NB4 (cell line): ENCODE data around the gene SMIM9.

Experiments used
- DNase-seq: peaks from one replicate; pipeline ENCODE4 v3.0.0; 2010; ENCODE audit warnings: low read depth
- H3K4me3 ChIP-seq: one replicate; pipeline ENCODE4 v1.5.1; 2011; ENCODE audit warnings: mild to moderate bottlenecking, low read depth, low read length, moderate library complexity
- MYC ChIP-seq: IDR thresholded peaks from 2 replicates; pipeline ENCODE4 v1.6.1; 2011; ENCODE audit warnings: low read depth, low read length
- POLR2A ChIP-seq: IDR thresholded peaks from 2 replicates; pipeline ENCODE4 v1.6.1; 2011; ENCODE audit warnings: mild to moderate bottlenecking; ENCODE audit not compliant: insufficient read length; ENCODE audit errors: extremely low read depth
- TF ChIP-seq, protein P1 (sequence below): IDR thresholded peaks from 2 replicates; pipeline ENCODE4 v1.6.1; 2011; ENCODE audit warnings: low read depth, low read length
- TF ChIP-seq, protein P2 (sequence below): IDR thresholded peaks from one replicate; pipeline ENCODE4 v1.5.1; 2012; ENCODE audit warnings: low read depth, low read length

Gene SMIM9

DNA sequence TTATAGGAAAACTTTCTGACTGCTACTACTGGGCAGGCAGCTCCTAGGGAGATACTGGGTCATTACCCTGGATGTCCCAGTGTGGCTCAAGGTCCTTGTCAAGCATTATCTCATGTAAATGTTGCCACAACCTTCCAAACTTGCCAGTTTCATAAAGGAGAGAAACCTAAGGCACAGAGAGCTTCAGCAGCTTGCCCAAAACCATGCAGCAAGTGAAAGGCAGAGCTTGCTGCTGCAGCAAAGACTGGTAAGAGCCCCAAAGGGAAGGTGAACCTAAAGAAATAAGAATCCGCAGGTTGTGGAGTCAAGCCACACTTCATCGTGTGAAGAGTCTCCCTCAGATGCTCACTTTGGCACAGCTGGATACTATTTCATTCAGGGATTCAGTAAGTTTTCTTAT lies 31.5 kb downstream of the SMIM9 start:
- no peak for TF ChIP-seq MYC
- no peak for TF ChIP-seq POLR2A
- TF ChIP-seq, protein P1, sequence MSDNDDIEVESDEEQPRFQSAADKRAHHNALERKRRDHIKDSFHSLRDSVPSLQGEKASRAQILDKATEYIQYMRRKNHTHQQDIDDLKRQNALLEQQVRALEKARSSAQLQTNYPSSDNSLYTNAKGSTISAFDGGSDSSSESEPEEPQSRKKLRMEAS, result no peak
- TF ChIP-seq, protein P2, sequence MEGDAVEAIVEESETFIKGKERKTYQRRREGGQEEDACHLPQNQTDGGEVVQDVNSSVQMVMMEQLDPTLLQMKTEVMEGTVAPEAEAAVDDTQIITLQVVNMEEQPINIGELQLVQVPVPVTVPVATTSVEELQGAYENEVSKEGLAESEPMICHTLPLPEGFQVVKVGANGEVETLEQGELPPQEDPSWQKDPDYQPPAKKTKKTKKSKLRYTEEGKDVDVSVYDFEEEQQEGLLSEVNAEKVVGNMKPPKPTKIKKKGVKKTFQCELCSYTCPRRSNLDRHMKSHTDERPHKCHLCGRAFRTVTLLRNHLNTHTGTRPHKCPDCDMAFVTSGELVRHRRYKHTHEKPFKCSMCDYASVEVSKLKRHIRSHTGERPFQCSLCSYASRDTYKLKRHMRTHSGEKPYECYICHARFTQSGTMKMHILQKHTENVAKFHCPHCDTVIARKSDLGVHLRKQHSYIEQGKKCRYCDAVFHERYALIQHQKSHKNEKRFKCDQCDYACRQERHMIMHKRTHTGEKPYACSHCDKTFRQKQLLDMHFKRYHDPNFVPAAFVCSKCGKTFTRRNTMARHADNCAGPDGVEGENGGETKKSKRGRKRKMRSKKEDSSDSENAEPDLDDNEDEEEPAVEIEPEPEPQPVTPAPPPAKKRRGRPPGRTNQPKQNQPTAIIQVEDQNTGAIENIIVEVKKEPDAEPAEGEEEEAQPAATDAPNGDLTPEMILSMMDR, result no peak
- H3K4me3 ChIP-seq, result peak overlapping the region; percentile 25
- no peak for DNase-seq

DNA sequence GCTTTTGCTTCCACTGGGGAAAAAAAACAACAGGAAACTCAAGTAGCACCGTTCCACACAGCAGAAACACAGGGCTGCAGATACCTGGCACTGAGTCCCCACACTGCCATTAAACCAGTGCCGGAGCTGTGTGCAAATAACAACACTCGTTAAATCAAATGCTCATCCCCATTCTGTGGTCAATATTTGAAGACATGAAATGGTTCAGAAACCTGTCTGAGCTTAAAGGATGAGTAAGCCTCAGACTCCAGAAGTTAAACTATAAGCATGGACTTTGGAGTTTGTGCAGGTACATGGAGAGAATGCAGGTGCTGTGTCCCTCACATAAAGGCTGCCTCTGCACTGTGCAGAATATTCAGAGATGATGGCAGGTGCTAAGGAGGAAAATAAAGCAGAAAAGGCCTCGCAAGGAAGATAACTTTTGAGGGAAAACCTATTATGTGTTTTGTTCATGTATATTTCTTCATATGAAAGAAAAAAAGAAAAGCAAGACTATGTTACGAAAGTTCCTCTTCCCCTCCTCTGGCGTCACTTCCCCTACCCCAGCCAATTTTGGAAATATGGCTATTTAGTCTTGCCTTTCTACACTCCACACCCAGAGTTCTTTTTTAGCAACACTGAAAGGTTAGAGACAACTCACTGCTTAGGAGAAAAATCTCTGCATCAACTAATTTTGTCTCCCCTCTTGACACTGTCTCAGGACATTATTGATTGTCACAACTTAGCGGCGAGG lies 33.8 kb downstream of the SMIM9 start:
- peak; percentile 60 for DNase-seq
- TF ChIP-seq, protein P1, result no peak
- TF ChIP-seq POLR2A (no peak), MYC (no peak)
- TF ChIP-seq, protein P2, result no peak
- H3K4me3 ChIP-seq, result peak overlapping the region; percentile 45

DNA sequence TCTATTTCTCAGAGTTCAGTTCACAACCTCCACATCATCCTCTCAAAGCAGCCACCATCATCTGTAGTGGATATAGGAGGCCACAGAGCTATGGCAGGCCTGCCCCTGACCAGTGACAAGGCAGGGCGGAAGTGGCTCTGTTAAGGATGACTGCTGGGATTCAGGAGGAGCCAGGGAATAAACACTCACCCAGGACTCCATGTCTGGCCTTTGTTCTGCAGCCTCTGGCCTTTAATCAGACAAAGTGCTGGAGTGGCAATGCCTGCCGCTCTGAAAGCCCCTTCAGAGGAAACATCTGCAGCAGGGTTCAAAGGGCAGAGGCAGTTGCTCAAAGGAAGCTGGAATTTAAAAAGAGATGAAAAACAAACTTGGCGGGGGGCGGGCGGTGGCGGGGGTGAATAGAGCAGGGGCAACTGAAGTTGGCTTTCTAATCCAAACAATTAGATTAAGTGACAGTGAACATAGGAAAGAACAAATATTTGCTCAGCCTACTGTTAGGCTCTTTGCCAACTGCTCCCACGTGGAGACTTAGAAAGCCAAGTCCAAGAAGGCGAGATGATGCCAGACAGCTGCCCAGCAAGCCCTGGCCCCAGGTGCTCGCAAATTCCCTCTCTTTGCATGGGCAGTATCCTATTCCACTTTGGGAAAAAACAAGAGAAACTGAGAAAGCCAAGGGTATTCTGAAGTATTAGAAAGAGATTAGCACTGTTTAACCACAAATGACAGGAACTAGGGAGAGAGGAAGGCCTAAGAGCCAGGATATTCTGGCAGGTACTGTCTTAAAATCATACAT lies 34.7 kb downstream of the SMIM9 start:
- H3K4me3 ChIP-seq, result peak overlapping the region; percentile 45
- DNase-seq, result peak; percentile 39
- TF ChIP-seq POLR2A (no peak), MYC (no peak)
- TF ChIP-seq, protein P2, result no peak
- TF ChIP-seq, protein P1, result no peak

DNA sequence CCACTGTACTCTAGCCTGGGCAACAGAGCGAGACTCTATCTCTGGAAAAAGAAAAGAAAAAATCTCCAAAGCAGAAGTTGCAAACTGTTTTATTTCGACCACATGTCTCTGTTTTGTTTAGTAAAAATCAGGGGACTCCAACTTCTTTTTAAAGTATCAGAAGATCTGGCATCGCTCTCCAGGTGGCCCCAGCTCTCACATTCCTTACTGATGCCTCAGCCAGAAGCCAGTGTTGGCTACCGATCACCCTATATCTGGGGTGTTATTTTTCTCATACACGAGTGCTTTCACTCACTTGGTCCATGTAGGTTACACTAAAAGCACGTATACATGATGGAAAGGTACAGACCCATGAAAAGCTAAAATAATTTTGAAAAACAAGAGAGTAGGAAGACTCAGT lies 37.5 kb downstream of the SMIM9 start:
- no peak for DNase-seq
- H3K4me3 ChIP-seq, result no peak overlapping the region
- TF ChIP-seq, protein P1, result no peak
- no peak for TF ChIP-seq MYC
- TF ChIP-seq POLR2A, result no peak
- TF ChIP-seq, protein P2, result no peak

DNA sequence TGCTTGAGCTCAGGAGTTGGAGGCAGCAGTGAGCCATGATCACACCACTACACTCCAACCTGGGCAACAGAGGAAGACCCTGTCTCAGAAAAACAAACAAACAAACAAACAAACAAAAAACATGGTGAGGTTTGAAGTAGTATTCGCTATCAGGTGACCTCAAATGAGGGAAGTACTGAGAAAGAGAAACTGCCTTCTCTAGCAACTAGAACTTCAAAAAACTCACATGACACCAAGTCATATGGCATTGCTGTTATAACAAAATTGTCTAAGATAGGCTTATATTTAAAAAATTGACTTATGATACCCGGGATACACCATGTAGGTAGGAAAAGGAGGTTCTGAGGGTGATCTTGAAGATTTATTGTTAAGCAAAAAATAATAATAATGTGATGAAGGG lies 39.4 kb downstream of the SMIM9 start:
- DNase-seq, result no peak
- H3K4me3 ChIP-seq, result no peak overlapping the region
- TF ChIP-seq, protein P1, result no peak
- TF ChIP-seq, protein P2, result no peak
- TF ChIP-seq POLR2A (no peak), MYC (no peak)
